Right ventricle myocardium inferior (tissue), 1 donor: ENCODE measurements around the gene ALLC. TPM values are rescaled to one million over a fixed set of nuclear protein-coding genes. Genes with fewer than 3 reads are reported as not detected.

Experiments used
- ATAC-seq: fragments of 200-7000 bp; cut with Tn5 transposase; one replicate; pipeline ENCODE4 v1.9.1; 2020; ENCODE audit warnings: mild to moderate bottlenecking, moderate library complexity
- DNase-seq: peaks from one replicate; pipeline ENCODE4 v3.0.0; 2021; ENCODE audit errors: missing footprints
- intact Hi-C: fragments of 100-400 bp; cut with DNase I; formaldehyde crosslinking; loops from one replicate; pipeline ENCODE4 v1.11.0; 2022
- total RNA-seq: library from RNA; stranded (reverse); fragmentation: NEBNext Ultra II Directional; extraction: Animal tissue kit (Norgen Biotek cat#: 25700); gene quantifications from one replicate; pipeline ENCODE4 v1.2.1, GENCODE V29; 2021
- donor health status: DM: no; HTN: yes; CAD: no; lungs with severe emphysema.

The ALLC gene
- total RNA-seq, 1 donor from 2014 or later = not detected

DNA sequence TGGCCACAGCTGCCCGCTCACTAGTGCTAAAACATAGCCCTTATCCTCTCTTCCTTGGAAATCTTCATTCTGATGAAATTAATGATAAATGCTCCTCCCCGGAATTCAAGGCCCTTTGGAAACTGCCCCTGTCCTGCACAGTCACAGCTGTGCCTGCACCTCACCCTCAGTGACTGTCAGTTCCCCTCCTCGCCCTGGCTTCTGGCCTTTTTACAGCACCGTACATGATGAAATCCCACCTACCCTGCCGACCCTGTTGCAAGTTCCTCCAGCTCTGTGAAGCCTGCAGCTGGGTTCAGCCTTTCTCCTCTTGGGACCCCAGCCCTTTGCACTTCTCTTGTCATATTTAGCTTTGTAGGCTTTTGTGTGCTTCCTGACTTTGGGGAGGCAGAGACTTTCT, 93.8 kb downstream of the ALLC start:
- intact Hi-C loops = no loop called here
- ATAC-seq (no peak), DNase-seq (no peak)

Other genes starting within 250 kb of the ALLC start
- gene ADI1, start 138.7 kb upstream of the ALLC start, total RNA-seq = 160 TPM
- 20.9 TPM for gene RNASEH1, start 99.9 kb upstream of the ALLC start, total RNA-seq
- gene RPS7, start 82.9 kb upstream of the ALLC start, total RNA-seq = 657 TPM
- 1.9 TPM for gene COLEC11, start 63.1 kb upstream of the ALLC start, total RNA-seq
- not detected for gene DCDC2C, start 45.4 kb downstream of the ALLC start, total RNA-seq